Liver (tissue), 3 donors: ENCODE data around the gene HUS1B.

Experiments
- ATF3 ChIP-seq: IDR thresholded peaks from 2 replicates; pipeline ENCODE4 v1.6.1; 2016; ENCODE audit warnings: antibody characterized with exemption
- CTCF ChIP-seq: fragments of 150-350 bp; IDR thresholded peaks from 2 replicates; pipeline ENCODE4 v1.5.1; 2017; ENCODE audit warnings: improper control_type of control experiment, low read depth, low read length; ENCODE audit not compliant: missing input control
- FOXA1 ChIP-seq: IDR thresholded peaks from 2 replicates; pipeline ENCODE4 v1.6.1; 2016; ENCODE audit warnings: antibody characterized with exemption
- FOXA2 ChIP-seq: IDR thresholded peaks from 2 replicates; pipeline ENCODE4 v1.6.1; 2016; ENCODE audit warnings: antibody characterized with exemption
- HNF4A ChIP-seq, 2 donors: conservative IDR thresholded peaks; 2 replicates each; pipeline ENCODE4 v1.6.1; 2016; ENCODE audit warnings: antibody characterized with exemption in 2 of 2, mild to moderate bottlenecking in 2 of 2
- HNF4G ChIP-seq: IDR thresholded peaks from 2 replicates; pipeline ENCODE4 v1.6.1; 2016; ENCODE audit warnings: antibody characterized with exemption
- JUND ChIP-seq, 2 donors: IDR thresholded peaks; 2 replicates each; pipeline ENCODE4 v1.6.1; 2016; ENCODE audit warnings: antibody characterized with exemption in 2 of 2
- NR2F2 ChIP-seq: IDR thresholded peaks from 2 replicates; pipeline ENCODE4 v1.6.1; 2016; ENCODE audit warnings: antibody characterized with exemption
- RAD21 ChIP-seq, 2 donors: IDR thresholded peaks; 2 replicates each; pipeline ENCODE4 v1.6.1; 2016; ENCODE audit warnings: antibody characterized with exemption in 2 of 2, mild to moderate bottlenecking in 2 of 2
- REST ChIP-seq: IDR thresholded peaks from 2 replicates; pipeline ENCODE4 v1.6.1; 2016; ENCODE audit warnings: antibody characterized with exemption, mild to moderate bottlenecking
- SP1 ChIP-seq: IDR thresholded peaks from 2 replicates; pipeline ENCODE4 v1.6.1; 2018; ENCODE audit warnings: antibody characterized with exemption, mild to moderate bottlenecking
- TAF1 ChIP-seq: conservative IDR thresholded peaks from 2 replicates; pipeline ENCODE4 v1.6.1; 2016; ENCODE audit warnings: antibody characterized with exemption, mild to moderate bottlenecking
- YY1 ChIP-seq: IDR thresholded peaks from 2 replicates; pipeline ENCODE4 v1.6.1; 2016; ENCODE audit warnings: antibody characterized with exemption, mild to moderate bottlenecking
- TF ChIP-seq, protein P1 (sequence below): IDR thresholded peaks from 2 replicates; pipeline ENCODE4 v1.6.1; 2016; ENCODE audit warnings: antibody characterized with exemption
- donor health status: healthy.
- donor health status: healthy.

- TF ChIP-seq FOXA1 (no peak), REST (no peak), CTCF (no peak), YY1 (no peak), SP1 (no peak), ATF3 (no peak), TAF1 (no peak), JUND (IDR thresholded peaks at IDR 0.05) (no peak), HNF4A (conservative IDR thresholded peaks at IDR 0.05) (no peak), HNF4G (no peak), RAD21 (IDR thresholded peaks at IDR 0.05) (no peak), FOXA2 (no peak), NR2F2 (no peak)
- TF ChIP-seq, protein P1, sequence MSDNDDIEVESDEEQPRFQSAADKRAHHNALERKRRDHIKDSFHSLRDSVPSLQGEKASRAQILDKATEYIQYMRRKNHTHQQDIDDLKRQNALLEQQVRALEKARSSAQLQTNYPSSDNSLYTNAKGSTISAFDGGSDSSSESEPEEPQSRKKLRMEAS: no peak
Observed at GRCh38 chr6:611928-612327, 45.0 kb downstream of the HUS1B start.
